T follicular helper cell (primary cell): ENCODE data around the gene STEAP2.

Source experiments
- DNase-seq: peaks from one replicate; pipeline ENCODE4 v3.0.0-alpha.2; 2020; ENCODE audit warnings: low read depth

The STEAP2 gene

GRCh38 chr7:90270431-90271178, 59.1 kb downstream of the STEAP2 start:
- no peak for DNase-seq

DNA sequence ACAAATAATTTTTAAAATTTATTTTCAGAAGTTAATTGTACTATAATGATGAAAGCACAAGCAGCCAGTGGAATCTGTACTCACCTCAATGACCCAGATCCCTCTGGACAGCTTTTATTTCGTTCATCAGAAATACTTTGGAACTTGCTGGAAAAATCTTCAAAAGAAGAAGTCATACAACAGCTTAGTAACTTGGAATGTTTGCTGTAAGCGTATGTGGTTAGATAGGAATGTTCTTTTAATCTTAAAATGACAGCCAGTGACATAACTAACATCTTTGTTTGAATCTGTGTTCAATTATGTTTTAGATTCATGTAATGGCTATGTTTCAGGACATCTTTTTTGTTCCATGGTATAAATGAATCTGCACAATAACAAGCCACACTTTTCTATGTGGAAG, 60.2 kb downstream of the STEAP2 start:
- DNase-seq, result no peak

DNA sequence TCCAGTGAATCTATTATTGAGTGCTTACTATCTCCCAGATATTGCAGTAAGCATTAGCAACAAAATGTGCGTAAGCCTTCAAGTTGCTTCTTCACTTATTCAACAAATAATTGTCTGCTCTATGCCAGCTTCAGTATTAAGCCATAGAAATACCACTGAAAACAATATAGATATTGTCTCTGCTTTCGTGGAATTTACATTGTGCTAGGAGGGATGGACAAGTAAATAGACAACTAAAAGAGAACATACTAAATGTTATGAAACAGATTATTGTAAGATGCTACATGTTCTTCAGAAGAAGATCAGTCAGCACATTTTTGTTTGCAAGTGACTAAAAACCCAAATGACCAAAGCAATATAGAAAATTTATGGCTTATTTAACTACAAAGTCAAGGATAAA, 60.7 kb downstream of the STEAP2 start:
- DNase-seq, result no peak

- DNase-seq, result no peak
Observed at GRCh38 chr7:90274161-90274560, 62.6 kb downstream of the STEAP2 start.

DNA sequence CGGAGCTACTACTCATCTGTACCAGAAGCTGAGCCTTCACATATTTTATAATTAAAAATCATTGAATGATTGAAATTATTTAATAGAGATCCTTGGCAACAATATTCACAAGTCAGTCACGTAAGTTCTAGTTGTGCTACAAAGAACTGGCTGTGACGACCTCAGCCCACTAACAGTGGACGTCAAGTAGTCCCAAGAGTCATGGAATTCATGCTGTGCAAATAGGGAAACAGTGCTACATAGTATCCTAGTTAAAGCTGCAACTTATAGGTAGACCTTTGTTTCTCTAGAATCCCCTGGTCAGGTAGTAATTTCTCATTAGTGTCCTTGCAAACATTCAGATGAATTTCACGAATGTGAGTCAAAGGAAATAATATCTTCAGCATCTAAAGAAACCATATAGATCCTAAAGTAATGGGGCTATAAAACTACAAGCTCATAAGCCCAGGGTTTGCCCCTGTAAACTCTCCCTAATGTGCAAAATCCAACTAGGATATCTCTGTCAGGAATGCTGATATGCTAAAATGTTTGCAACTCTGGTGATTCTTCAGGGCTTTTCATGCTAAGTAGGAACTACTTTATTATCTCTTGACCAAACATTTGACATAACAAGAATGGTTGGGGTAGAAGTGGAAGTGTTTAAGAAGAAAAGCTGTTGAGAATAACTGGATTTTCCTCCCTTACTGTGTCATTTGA, 64.6 kb downstream of the STEAP2 start:
- DNase-seq, result no peak
